Mucosa of descending colon (tissue), 3 donors: ENCODE results near the gene TMEM62. TPM values are rescaled to one million over a fixed set of nuclear protein-coding genes. Genes with fewer than 3 reads are reported as not detected.
A peak's percentile ranks its signal among the peaks of the same experiment; 100 is the strongest.

Experiments used
- ATAC-seq: fragments of 200-7000 bp; cut with Tn5 transposase; one replicate; pipeline ENCODE4 v1.9.1; 2020; ENCODE audit warnings: mild to moderate bottlenecking, moderate library complexity
- DNase-seq, 3 donors: peaks; one replicate each; pipeline ENCODE4 v3.0.0-alpha.2; 2020
- H3K36me3 ChIP-seq: fragments of 200-600 bp; one replicate; pipeline ENCODE4 v1.8.0; 2021; ENCODE audit warnings: low read depth, mild to moderate bottlenecking
- H3K4me1 ChIP-seq: fragments of 200-600 bp; one replicate; pipeline ENCODE4 v1.8.0; 2021; ENCODE audit warnings: low read depth, mild to moderate bottlenecking
- H3K4me3 ChIP-seq: fragments of 200-600 bp; one replicate; pipeline ENCODE4 v1.8.0; 2021; ENCODE audit warnings: mild to moderate bottlenecking
- H3K9me3 ChIP-seq: fragments of 200-600 bp; one replicate; pipeline ENCODE4 v1.8.0; 2021; ENCODE audit warnings: mild to moderate bottlenecking
- intact Hi-C, 2 donors: fragments of 100-400 bp; cut with DNase I in 1 of 2; cut with micrococcal nuclease in 1 of 2; formaldehyde crosslinking; loops; one replicate each; pipeline versions ENCODE4 v1.11.0 to v1.11.1; 2022; cut with DNase I, micrococcal nuclease
- total RNA-seq, 3 donors: library from RNA; stranded (reverse); fragmentation: NEBNext Ultra II Directional in 2 of 3; extraction: Animal tissue kit (Norgen Biotek cat#: 25700) in 2 of 3; gene quantifications; one replicate each; pipeline versions ENCODE4 v1.2.1 to v1.2.4, GENCODE V29; 2021 to 2023
- TF ChIP-seq, protein P1 (sequence below): fragments of 200-600 bp; IDR thresholded peaks from one replicate; pipeline ENCODE4 v1.8.0; 2022; ENCODE audit warnings: antibody characterized with exemption, mild to moderate bottlenecking
- donor health status: DM: no; HTN: no; CAD: no; lungs with moderate emphysema.
- donor health status: DM: no; HTN: no; CAD: no.
- donor health status: DM: no; HTN: yes; CAD: no.

Gene TMEM62
- total RNA-seq, 3 donors from 2014 or later = 26.8 to 43.7 (median 34.9) TPM

DNA sequence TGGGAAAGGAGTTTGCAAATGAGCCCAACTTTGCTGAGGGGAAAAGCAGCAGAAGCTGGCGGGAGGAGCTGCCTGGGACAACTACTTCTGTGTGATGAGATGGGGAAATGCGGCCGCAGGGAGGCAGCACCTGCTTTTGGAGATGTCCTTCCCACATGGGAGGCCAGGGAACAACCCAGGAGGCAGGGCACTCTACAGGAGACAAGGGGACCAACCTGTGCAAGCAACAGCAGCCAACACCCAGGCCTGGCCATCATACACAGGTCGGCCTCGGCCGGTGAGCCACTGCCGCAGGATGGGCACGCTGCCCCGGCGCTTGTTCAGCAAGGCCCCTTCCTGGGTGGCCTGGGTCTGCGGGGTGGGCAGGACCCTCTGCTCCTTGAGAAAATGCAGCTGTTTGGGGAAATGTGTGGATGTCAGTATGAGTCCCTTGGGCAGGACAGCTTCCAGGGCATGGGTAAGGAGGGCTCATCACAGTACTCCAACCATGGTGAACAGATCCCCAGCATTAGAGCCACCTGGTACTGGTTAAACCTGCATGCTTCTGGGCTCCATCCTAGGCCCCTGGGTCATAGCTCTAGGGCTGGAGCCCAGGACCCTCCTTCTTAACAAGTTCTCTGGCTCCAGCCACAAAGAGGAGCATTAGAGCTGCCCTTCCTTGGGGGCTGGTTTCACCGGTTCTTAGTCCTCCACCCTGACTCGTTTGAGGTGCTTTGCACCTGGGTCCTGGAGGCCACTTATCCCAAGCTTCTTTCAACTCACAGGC, 75.9 kb downstream of the TMEM62 start:
- peak; percentile 11 for ATAC-seq

DNA sequence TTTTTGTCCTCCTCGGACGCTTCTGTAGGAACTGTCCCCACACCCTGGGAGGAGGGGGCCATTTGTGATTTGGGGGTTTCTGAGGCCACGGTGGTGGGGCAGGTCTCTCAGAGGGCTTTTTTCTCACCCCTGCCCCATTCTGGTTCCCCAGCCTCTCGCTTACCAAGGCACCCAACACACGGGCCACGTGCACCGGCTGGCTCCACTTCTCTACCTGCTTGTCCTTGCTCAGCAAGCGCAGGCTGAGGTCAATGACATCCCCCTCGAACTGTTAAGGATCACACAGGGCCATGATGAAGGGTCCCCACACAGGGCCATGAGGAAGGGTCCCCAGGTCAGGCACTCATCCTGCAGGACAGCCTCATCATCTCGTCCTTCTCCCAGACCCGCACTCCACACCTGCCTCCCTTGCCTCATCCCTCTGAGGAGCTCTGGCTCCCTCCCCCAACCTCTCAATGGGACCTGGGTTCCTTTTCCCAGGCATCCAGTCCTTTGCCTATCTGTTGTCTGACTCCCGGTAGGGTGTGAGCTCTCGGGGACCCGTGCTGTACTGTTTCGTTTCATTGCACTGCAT, 76.9 kb downstream of the TMEM62 start:
- ATAC-seq = no peak
- TF ChIP-seq, protein P1, sequence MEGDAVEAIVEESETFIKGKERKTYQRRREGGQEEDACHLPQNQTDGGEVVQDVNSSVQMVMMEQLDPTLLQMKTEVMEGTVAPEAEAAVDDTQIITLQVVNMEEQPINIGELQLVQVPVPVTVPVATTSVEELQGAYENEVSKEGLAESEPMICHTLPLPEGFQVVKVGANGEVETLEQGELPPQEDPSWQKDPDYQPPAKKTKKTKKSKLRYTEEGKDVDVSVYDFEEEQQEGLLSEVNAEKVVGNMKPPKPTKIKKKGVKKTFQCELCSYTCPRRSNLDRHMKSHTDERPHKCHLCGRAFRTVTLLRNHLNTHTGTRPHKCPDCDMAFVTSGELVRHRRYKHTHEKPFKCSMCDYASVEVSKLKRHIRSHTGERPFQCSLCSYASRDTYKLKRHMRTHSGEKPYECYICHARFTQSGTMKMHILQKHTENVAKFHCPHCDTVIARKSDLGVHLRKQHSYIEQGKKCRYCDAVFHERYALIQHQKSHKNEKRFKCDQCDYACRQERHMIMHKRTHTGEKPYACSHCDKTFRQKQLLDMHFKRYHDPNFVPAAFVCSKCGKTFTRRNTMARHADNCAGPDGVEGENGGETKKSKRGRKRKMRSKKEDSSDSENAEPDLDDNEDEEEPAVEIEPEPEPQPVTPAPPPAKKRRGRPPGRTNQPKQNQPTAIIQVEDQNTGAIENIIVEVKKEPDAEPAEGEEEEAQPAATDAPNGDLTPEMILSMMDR = no peak
- H3K4me1 ChIP-seq = no peaks in the 10 kb centered on the region
- H3K36me3 ChIP-seq = no peaks in the 10 kb centered on the region
- no peak for DNase-seq
- intact Hi-C loops = no loop called here
- H3K9me3 ChIP-seq = no peaks in the 10 kb centered on the region
- H3K4me3 ChIP-seq = no peak overlapping the region

More for the DNA sequence above, 75.9 kb downstream of the TMEM62 start:
- no peaks in the 10 kb centered on the region for H3K36me3 ChIP-seq
- TF ChIP-seq, protein P1 = no peak
- no peak overlapping the region for H3K4me3 ChIP-seq
- H3K4me1 ChIP-seq = no peaks in the 10 kb centered on the region
- H3K9me3 ChIP-seq = no peaks in the 10 kb centered on the region
- peak in 2 of 3 donors; percentile 22 to 35 for DNase-seq
- intact Hi-C loops = no loop called here

DNA sequence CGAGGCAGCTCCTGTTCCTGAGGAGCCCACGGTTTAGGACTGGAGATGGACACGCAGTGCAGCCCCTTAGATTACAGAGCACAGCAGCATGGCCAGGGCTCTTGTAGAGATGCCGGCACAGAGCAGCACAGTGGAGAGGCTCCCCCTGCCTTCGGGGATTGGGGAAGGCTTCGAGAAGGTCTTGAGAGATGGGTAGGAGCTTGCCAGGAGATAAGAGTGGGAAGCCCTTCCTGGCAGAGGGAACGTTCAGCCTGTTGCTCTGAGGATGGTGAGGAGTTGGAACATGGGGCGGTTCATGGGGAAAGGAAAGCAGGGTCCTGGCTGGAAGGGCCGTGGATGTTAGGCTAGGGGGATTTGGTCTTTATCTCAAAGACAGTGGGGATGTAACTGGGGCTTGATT, 77.4 kb downstream of the TMEM62 start:
- intact Hi-C loops = no loop called here
- no peak for DNase-seq
- no peaks in the 10 kb centered on the region for H3K36me3 ChIP-seq
- no peak for ATAC-seq
- no peaks in the 10 kb centered on the region for H3K9me3 ChIP-seq
- TF ChIP-seq, protein P1 = no peak
- no peak overlapping the region for H3K4me3 ChIP-seq
- no peaks in the 10 kb centered on the region for H3K4me1 ChIP-seq

DNA sequence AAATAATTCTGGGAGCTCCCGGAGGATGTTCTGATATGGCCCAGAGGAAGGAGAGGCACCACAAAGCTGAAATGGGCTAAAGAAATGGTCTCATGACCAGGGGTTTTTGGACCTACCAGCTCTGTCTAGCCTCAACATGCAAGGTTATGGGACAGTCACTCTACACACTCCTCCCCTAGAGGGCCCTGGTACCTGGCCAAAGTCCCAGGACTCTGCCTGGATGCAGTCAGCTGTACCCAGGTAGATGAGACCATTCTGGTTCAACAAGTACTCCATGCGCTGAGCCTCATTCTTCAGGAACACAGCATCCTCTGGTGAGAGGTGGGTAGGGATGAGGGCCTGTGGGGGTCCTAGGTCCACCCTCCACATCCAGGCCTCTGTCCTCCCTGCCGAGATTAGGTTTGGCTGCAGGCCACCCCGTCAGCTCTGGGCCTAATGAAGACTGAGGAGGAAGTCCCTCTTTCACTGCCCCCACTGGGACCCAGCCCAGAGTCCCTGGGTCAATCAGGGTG, 77.9 kb downstream of the TMEM62 start:
- no peaks in the 10 kb centered on the region for H3K9me3 ChIP-seq
- no peak for DNase-seq
- ATAC-seq = peak; percentile 50
- TF ChIP-seq, protein P1 = no peak
- intact Hi-C loops = no loop called here
- no peaks in the 10 kb centered on the region for H3K36me3 ChIP-seq
- H3K4me3 ChIP-seq = no peak overlapping the region
- H3K4me1 ChIP-seq = no peaks in the 10 kb centered on the region

DNA sequence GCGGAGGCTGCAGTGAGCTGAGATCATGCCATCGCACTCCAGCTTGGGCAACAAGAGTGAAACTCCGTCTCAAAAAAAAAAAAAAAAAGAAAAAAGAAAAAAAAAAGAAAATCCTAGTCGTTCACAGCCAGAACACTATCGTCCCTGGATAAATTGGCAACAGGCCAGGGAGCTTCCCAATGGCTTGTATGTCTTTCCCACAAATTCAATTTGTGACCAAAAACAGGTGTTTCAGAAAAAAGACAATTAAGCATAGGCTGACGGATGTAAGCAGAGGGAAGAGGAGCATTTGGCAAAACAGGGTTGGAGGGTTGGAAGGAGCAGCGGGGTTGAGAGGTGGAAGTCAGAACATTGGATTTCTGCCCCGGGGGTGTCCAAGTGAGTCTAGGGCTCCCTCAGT, 78.9 kb downstream of the TMEM62 start:
- intact Hi-C loops = no loop called here
- DNase-seq = no peak
- no peaks in the 10 kb centered on the region for H3K4me1 ChIP-seq

More for the DNA sequence above, 78.9 kb downstream of the TMEM62 start:
- no peak for ATAC-seq
- Histone ChIP-seq H3K36me3 (no peaks in the 10 kb centered on the region), H3K9me3 (no peaks in the 10 kb centered on the region), H3K4me3 (no peak overlapping the region)
- TF ChIP-seq, protein P1 = no peak
